Limb (tissue), 2 donors: ENCODE data around the gene KLHDC8B.
A peak's percentile ranks its signal among the peaks of the same experiment; 100 is the strongest.

Experiments
- DNase-seq, 2 donors: peaks; one replicate each; pipeline ENCODE4 v3.0.0-alpha.2; 2016; ENCODE audit errors: extremely low spot score in 2 of 2

KLHDC8B gene

GRCh38 chr3:49158792-49159191 lies 12.6 kb upstream of the KLHDC8B start:
- no peak for DNase-seq

DNA sequence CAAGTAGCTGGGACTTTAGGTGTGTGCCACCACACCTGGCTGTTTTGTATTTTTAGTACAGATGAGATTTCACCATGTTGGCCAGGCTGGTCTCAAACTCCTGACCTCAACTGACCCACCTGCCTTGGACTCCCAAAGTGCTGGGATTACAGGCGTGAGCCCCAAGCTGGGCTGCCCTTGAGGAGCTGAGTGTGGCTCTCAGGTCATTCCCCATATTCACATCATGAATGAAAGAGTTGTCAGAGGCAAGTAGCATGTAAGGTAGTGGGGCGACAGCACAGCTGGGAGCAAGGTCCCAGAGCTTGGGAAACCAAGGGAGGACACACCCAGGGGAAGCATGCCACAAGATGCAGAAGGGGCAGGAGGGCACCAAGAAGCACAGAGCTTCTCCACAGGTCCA lies 10.2 kb upstream of the KLHDC8B start:
- no peak for DNase-seq

DNA sequence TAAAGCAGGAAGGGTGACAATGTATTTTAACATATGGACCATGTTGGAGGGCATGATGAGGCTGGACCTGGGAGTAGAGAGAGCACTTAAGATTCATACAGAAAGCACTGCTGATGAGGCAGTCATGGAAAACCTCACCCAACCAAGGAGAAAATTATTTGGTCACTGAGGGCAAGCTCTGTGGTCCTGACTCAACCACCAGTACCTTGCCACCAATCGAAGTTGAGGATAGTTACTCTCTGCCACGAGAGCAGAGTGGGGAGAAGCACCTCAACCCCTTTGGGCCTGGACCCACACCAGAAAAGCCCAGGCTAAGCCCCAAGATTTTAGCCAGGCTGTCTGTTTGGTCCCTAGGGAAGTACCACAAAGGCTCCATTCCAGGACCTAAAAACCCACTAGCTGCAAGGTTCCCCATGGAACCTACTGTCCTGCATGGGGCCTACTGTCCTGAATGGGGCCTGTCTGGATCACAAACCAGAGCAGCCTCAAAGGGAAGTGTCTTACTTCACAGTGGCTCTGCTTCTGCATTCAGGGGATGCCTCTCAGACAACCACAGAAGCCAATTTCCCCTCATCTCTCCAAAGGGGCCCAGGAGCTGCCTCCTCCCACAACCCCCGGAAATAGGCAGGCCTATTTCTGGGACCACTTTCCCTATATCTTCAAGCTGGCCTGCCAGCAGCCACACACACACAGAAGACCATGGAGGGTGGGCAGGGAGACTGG lies 9.4 kb upstream of the KLHDC8B start:
- DNase-seq = no peak

DNA sequence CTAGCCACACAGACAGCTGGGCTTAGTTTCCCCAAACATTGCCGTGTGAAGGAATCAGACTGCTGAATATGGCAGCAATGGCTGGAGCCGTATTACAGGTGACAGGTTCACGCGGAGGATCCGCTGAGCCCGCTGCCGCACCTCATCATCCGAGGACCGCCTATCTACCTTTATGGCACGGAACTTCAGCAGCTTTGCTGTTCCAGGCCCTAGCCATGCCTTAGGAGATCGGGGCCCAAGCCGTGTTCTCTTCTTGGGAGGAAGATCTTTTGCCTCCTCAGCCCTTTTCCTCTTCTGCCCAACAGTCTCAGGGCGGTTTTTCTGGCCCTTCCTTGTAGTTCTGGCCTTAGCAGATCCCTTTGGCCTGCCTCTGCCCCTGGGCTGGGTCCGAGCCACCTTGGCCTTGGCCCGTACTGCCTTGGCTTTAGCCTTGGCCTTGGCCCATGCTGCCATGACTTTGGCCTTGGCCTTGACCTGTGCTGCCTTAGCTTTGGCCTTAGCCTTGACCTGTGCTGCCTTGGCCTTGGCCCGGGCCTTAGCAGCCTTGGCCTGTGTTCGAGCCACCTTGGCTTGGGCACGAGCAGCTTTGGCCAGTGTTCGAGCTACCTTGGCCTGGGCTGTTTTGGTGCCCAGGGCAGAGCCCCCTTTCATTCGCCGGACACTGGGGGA lies 8.5 kb upstream of the KLHDC8B start:
- DNase-seq = no peak

DNA sequence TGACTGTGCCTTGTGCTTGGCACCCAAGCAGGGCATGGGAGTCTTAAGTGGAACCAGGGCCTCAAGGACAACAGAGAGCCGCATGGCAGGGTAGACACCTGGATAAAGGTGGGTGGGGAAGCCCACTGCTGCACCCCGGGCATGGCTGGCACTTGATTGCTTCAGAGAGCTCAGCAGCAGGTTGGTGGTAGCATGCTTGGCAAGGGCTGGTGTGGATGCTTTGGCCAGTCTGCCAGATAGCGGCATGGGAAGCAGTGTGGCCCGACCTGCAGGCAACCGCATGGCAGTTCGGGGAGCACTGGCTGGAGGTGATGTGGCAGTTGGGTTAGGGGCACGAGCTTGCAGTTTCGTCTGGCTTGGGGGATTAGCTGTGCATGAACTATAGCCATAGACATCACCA lies 7.8 kb upstream of the KLHDC8B start:
- DNase-seq = no peak

DNA sequence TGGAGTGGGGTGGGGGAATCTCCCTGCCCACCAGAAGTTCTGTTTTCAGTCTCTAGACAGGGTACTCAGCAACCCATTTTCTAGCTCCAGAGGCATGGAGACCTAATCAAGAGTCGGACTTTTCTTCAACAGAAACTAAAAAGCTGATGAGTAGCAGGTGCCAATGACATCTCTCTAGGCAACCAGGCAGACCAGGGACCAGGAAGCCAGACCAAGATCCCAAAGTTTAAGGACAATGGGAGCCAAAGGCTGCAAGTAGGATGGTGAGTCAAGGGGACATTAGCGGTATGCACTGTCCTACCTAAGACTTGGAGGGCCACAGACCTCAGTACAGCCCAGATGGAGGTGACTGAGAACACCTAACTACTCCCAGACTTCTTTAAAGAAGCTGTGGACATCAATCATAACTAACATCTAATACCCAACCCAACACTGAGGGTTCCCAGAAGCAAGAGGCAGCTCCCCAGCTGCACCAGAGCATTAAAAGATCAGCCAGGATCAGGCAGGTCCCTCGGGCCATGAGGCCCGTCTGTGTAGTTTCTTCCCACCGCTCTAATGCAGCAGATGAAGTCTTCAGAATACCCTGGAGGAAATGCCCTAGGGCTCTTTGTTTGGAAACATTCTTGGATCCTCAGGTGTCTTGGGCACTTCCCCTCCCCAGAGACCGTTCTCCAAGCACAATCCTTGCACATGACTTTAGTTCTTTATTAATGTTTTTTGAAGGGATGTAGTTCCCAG lies 6.2 kb upstream of the KLHDC8B start:
- DNase-seq = no peak

DNA sequence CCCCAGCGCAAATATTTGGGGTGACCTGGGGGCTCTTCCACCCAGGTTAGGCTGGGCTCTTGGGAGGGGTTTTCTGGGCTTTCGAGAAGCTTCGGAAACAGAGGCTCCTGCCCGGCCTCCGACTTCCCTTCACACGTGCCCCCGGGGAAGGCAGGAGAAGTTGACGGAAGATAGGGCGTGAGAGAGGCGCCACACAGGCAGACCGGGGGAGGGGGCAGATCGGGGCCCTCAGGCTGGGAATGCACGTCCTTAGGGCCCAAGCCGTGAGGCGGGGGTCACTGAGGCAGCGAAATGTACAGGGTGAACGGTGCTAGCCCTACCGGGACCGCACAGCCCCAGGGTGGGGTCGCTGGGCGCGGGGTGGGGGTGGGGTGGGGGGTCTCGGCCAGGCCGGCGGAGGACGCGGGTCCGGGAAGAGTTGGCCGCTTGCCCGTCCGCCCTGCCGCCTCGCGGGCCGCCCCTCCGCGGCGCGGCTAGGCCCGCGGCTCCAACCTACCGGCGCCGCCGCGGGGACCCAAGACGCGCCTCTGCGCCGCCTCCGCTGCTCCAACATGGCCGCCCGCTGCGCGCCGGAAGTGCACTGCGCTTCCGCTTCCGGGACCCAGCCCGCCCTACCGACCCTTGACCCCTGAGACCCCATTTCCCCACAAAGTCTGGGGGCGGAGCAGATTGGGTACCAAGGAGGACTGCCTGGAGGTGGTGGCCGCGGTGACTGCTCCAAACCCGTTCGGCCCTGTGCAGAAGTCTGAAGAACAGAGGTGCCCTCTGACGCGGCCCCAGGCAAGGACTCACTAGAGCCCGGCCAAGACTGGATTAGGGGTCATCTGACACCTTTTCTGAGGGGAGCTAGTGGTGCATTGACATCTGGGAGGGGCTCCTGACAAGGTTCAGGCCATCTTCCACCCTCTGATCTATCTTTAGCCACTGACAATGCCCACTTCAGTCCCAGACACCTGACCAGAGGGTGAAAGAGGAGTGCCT lies 5.3 kb upstream of the KLHDC8B start, which contains the start of gene CCDC71:
CCDC71 (minus strand) TSS at position 561 of the 981 bp plus-strand sequence. CDS start 2,123 bp downstream, outside the sequence.
- peak; percentile 74 to 89 for DNase-seq

GRCh38 chr3:49166752-49167556 lies 4.4 kb upstream of the KLHDC8B start:
- no peak for DNase-seq

- no peak for DNase-seq
Measured at GRCh38 chr3:49170744-49171118, 667 bp upstream of the KLHDC8B start.

DNA sequence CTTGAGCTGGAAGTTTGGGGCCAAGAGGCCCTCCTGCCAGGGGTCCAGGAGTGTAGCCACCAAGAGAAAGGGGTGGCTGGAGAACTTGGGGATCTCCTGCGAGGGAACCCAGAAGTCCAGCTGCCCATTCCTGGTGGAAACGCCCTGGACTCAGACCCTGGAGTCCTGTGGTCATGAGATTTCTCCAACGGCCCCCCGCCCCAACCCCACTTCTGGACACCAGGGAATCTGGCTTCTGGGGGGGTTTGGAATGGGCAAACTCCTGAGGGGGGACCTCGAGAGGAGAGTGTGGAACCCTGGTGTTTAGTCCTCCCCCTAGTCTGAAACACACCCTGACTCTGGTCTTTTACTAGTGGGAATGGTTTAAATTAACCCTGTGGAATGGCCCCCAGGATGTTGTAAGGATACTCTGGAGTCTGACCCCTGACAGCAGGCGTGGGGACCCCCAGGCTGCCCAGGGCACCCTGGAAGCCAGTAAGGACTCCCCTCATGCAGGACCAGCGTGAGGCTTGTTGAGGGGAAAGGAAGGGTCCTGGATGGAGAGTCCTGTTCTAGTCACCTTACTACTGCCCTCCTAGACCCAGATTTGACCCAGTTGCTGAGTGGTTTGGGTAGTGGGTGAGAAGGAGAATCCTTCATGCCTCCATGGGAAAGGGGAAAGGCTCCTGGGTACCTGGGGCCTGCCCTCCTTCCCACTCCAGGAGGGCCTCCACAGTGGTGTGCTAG lies 540 bp downstream of the KLHDC8B start:
- peak in 1 of 2 donors; percentile 40 for DNase-seq

DNA sequence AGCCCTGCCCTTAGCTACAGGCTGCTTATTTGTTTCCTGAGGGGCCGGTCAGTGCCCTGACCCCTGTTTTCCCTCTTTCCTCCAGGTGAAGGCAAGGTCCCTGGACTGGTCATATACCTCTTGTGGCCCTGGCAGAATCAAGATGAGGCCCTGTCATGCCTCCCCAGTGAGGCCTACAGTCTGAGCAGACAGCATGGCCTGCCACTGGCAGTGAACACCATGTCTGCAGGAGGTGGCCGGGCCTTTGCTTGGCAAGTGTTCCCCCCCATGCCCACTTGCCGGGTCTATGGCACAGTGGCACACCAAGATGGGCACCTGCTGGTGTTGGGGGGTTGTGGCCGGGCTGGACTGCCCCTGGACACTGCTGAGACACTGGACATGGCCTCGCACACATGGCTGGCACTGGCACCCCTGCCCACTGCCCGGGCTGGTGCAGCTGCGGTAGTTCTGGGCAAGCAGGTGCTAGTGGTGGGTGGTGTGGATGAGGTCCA lies 1.2 kb downstream of the KLHDC8B start:
- no peak for DNase-seq

GRCh38 chr3:49173116-49173791 lies 1.9 kb downstream of the KLHDC8B start:
- DNase-seq = peak; percentile 65 to 80

- peak; percentile 21 to 56 for DNase-seq
Measured at GRCh38 chr3:49173792-49174170, 2.4 kb downstream of the KLHDC8B start.

- peak; percentile 6 to 55 for DNase-seq
Measured at GRCh38 chr3:49174397-49174985, 3.1 kb downstream of the KLHDC8B start.

- DNase-seq = no peak
Measured at GRCh38 chr3:49175530-49175929, 4.1 kb downstream of the KLHDC8B start.

DNA sequence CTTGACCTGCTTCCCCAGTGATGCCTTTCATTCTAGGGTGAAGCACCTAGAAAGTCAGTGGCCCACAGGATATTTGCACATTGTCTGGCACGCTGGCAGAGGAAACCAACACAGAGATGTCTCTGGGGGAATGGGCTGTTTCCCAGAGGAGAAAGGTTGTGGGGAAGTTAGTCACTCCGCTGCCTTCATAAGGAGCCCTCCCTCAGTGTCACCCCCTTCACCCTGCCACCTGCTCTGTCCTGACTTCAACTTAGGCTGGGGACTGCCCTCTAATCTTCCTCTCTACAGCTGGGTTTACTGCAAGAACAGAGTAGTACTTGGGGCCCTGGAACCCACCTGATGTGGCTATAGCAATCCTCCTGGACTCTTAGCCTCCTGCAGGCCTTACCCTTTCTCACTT lies 5.7 kb downstream of the KLHDC8B start:
- no peak for DNase-seq

DNA sequence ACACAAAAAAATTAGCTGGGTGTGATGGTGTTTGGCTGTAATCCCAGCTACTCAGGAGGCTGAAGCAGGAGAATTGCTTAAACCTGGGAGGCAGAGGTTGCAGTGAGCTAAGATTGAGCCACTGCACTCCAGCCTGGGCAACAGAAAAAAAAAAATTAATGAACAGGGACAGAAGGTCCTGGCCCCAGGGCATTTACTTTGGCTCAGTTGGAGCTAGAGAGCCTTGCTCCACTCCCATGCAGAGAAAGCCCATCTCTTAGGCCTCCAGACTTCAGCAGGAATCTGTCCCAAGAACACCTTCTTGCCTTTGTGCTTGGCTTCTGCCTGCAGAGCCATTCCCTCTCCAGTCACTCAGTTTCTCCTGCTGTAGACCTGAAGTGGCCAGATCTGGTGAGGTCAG lies 8.7 kb downstream of the KLHDC8B start:
- DNase-seq = no peak

DNA sequence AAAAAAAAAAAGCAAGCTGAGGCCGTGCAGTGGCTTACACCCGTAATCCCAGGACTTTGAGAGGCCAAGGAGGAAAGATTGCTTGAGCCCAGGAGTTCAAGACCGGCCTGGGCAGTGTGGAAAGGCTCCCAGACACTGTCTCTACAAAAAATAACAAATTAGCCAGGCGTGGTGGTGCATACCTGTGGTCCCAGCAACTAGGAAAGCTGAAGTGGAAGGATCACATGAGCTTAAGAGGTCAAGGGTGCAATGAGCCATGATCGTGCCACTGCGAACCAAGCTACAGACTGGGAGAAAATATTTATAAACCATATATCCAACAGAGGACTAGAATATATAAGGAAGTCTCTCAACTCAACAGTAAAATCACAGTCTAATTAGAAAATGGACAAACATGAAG lies 10.0 kb downstream of the KLHDC8B start:
- DNase-seq = no peak

- no peak for DNase-seq
Measured at GRCh38 chr3:49182682-49183081, 11.3 kb downstream of the KLHDC8B start.
